H9 (cell line): ENCODE results near the gene GALNT10. TPM values are rescaled to one million over a fixed set of nuclear protein-coding genes. Genes with fewer than 3 reads are reported as not detected.

Source experiments
- DNase-seq: peaks from one replicate; pipeline ENCODE4 v3.0.0-alpha.2; 2017
- H2AFZ ChIP-seq: one replicate; pipeline ENCODE4 v1.6.1; 2013; ENCODE audit warnings: mild to moderate bottlenecking, low read length, control low read depth, moderate library complexity
- H2AK5ac ChIP-seq: 2 replicates; pipeline ENCODE4 v1.6.1; 2013; ENCODE audit warnings: low read length, control low read depth, mixed read lengths; ENCODE audit not compliant: insufficient read length
- H2BK120ac ChIP-seq: one replicate; pipeline ENCODE4 v1.6.1; 2013; ENCODE audit warnings: low read depth, mild to moderate bottlenecking, low read length, control low read depth, inconsistent platforms; ENCODE audit not compliant: poor library complexity, severe bottlenecking
- H2BK12ac ChIP-seq: 2 replicates; pipeline ENCODE4 v1.6.1; 2013; ENCODE audit warnings: low read length, control low read depth, mixed read lengths, low read depth; ENCODE audit not compliant: insufficient read length
- H2BK15ac ChIP-seq: 2 replicates; pipeline ENCODE4 v1.6.1; 2013; ENCODE audit warnings: low read depth, low read length, control low read depth
- H2BK20ac ChIP-seq: one replicate; pipeline ENCODE4 v1.6.1; 2013; ENCODE audit warnings: low read depth, mild to moderate bottlenecking, low read length, control low read depth, inconsistent platforms; ENCODE audit not compliant: poor library complexity, severe bottlenecking
- H2BK5ac ChIP-seq: 2 replicates; pipeline ENCODE4 v1.6.1; 2013; ENCODE audit warnings: low read length, control low read depth, mixed read lengths; ENCODE audit not compliant: insufficient read length
- H3K14ac ChIP-seq: 2 replicates; pipeline ENCODE4 v1.6.1; 2013; ENCODE audit warnings: low read length, control low read depth; ENCODE audit not compliant: insufficient read depth
- H3K18ac ChIP-seq: 2 replicates; pipeline ENCODE4 v1.6.1; 2013; ENCODE audit warnings: low read depth, mild to moderate bottlenecking, mixed read lengths, low read length, control low read depth; ENCODE audit not compliant: insufficient read length
- H3K23ac ChIP-seq: 2 replicates; pipeline ENCODE4 v1.6.1; 2013; ENCODE audit warnings: low read length, control low read depth, mixed read lengths, low read depth; ENCODE audit not compliant: insufficient read length
- H3K23me2 ChIP-seq: 2 replicates; pipeline ENCODE4 v1.6.1; 2013; ENCODE audit warnings: low read depth, mild to moderate bottlenecking, mixed read lengths, low read length, control low read depth; ENCODE audit not compliant: insufficient read length, poor library complexity, severe bottlenecking
- H3K27ac ChIP-seq: 2 replicates; pipeline ENCODE4 v1.5.1; 2013; ENCODE audit warnings: low read length, control low read depth, mixed read lengths, low read depth; ENCODE audit not compliant: insufficient read length
- H3K27me3 ChIP-seq: 2 replicates; pipeline ENCODE4 v1.6.1; 2013; ENCODE audit warnings: low read length, control low read depth, inconsistent platforms; ENCODE audit not compliant: insufficient read depth
- H3K4ac ChIP-seq: 2 replicates; pipeline ENCODE4 v1.6.1; 2013; ENCODE audit warnings: low read depth, mild to moderate bottlenecking, control low read depth, inconsistent platforms, low read length, moderate library complexity
- H3K4me1 ChIP-seq: 2 replicates; pipeline ENCODE4 v1.6.1; 2013; ENCODE audit warnings: low read length, control low read depth, inconsistent platforms; ENCODE audit not compliant: insufficient read depth
- H3K4me2 ChIP-seq: 2 replicates; pipeline ENCODE4 v1.6.1; 2013; ENCODE audit warnings: low read length, control low read depth, mixed read lengths; ENCODE audit not compliant: insufficient read length, insufficient read depth
- H3K56ac ChIP-seq: 2 replicates; pipeline ENCODE4 v1.6.1; 2013; ENCODE audit warnings: low read depth, mild to moderate bottlenecking, mixed read lengths, low read length, control low read depth; ENCODE audit not compliant: insufficient read length
- H3K79me1 ChIP-seq: 2 replicates; pipeline ENCODE4 v1.6.1; 2013; ENCODE audit warnings: low read depth, mild to moderate bottlenecking, moderate library complexity, low read length, control low read depth, inconsistent platforms; ENCODE audit not compliant: insufficient read depth, poor library complexity, severe bottlenecking
- H3K79me2 ChIP-seq: 2 replicates; pipeline ENCODE4 v1.6.1; 2013; ENCODE audit warnings: low read length, control low read depth, inconsistent platforms; ENCODE audit not compliant: insufficient read depth
- H3K9ac ChIP-seq: 2 replicates; pipeline ENCODE4 v1.6.1; 2013; ENCODE audit warnings: low read length, control low read depth, mixed read lengths; ENCODE audit not compliant: insufficient read length; ENCODE audit errors: extremely low read depth
- H3K9me3 ChIP-seq: one replicate; pipeline ENCODE4 v1.6.1; 2013; ENCODE audit warnings: low read depth, low read length, inconsistent platforms; ENCODE audit not compliant: control insufficient read depth
- H3T11ph ChIP-seq: one replicate; pipeline ENCODE4 v1.6.1; 2013; ENCODE audit warnings: mild to moderate bottlenecking, low read length, control low read depth, inconsistent platforms
- H4K20me1 ChIP-seq: one replicate; pipeline ENCODE4 v1.6.1; 2013; ENCODE audit not compliant: control insufficient read depth, insufficient read length, insufficient read depth
- H4K5ac ChIP-seq: 2 replicates; pipeline ENCODE4 v1.6.1; 2013; ENCODE audit warnings: low read depth, mild to moderate bottlenecking, mixed read lengths, low read length, control low read depth; ENCODE audit not compliant: insufficient read length
- H4K8ac ChIP-seq: replicated peaks from 2 replicates; pipeline ENCODE4 v1.6.1; 2013; ENCODE audit warnings: low read length, control low read depth, mixed read lengths, low read depth; ENCODE audit not compliant: insufficient read length
- H4K91ac ChIP-seq: 2 replicates; pipeline ENCODE4 v1.6.1; 2013; ENCODE audit warnings: low read depth, mild to moderate bottlenecking, moderate library complexity, mixed read lengths, low read length, control low read depth; ENCODE audit not compliant: insufficient read length
- H3K27ac Mint-ChIP-seq, 3 experiments: 2 replicates in 2 of 3; 3 replicates in 1 of 3; pipeline ENCODE4 v1.8.0; 2020 to 2021; ENCODE audit warnings: mixed read lengths in 3 of 3, mild to moderate bottlenecking in 1 of 3, moderate library complexity in 1 of 3
- H3K27me3 Mint-ChIP-seq: 2 replicates; pipeline ENCODE4 v1.8.0; 2021; ENCODE audit warnings: low read depth, mild to moderate bottlenecking, moderate library complexity, mixed read lengths
- H3K36me3 Mint-ChIP-seq, 3 experiments: 2 replicates in 2 of 3; 3 replicates in 1 of 3; pipeline ENCODE4 v1.8.0; 2020 to 2021; ENCODE audit warnings: low read depth in 3 of 3, mixed read lengths in 3 of 3; ENCODE audit not compliant: insufficient read depth in 1 of 3
- H3K4me1 Mint-ChIP-seq, 2 experiments: 2 replicates each; pipeline ENCODE4 v1.8.0; 2020; ENCODE audit warnings: mixed read lengths in 2 of 2
- H3K4me3 Mint-ChIP-seq, 2 experiments: 2 replicates in 1 of 2; 3 replicates in 1 of 2; pipeline ENCODE4 v1.8.0; 2020 to 2021; ENCODE audit warnings: mild to moderate bottlenecking in 2 of 2, mixed read lengths in 2 of 2, moderate library complexity in 1 of 2
- H3K9me3 Mint-ChIP-seq, 2 experiments: 2 replicates in 1 of 2; 3 replicates in 1 of 2; pipeline ENCODE4 v1.8.0; 2020; ENCODE audit warnings: mild to moderate bottlenecking in 2 of 2, mixed read lengths in 2 of 2, moderate library complexity in 1 of 2
- CTCF ChIP-seq: fragments of 200-600 bp; sonication (generic); conservative IDR thresholded peaks from 3 replicates; pipeline ENCODE4 v1.8.0; 2021; ENCODE audit warnings: antibody characterized with exemption, mild to moderate bottlenecking
- WGBS: extraction: QIAGEN DNeasy Blood & Tissue Kit; methylation state at CpG from one replicate; pipeline ENCODE4 v1.1.7; 2013; ENCODE audit warnings: missing lambda C conversion rate, low lambda C conversion rate, mixed read lengths; ENCODE audit not compliant: insufficient read length; ENCODE audit errors: extremely low coverage; 5-methylcytosine and 5-hydroxymethylcytosine counted together
- total RNA-seq: library from RNA; stranded (reverse); gene quantifications from 2 replicates; pipeline ENCODE4 v1.2.1, GENCODE V29; 2021

Gene GALNT10
- total RNA-seq, 1 experiment from 2014 or later, result 15.4 TPM

GRCh38 chr5:154397652-154398406, 207.3 kb downstream of the GALNT10 start:
- DNase-seq, result no peak
- H3K27me3 Mint-ChIP-seq, result peaks cover 4% of the 10 kb centered on the region; the same call in 1 of the 2 replicates

More at GRCh38 chr5:154397652-154398406, 207.3 kb downstream of the GALNT10 start:
- Histone ChIP-seq H4K20me1 (no peaks in the 10 kb centered on the region), H3K9me3 (no peaks in the 10 kb centered on the region), H2BK5ac (no peak overlapping the region), H3K79me1 (no peaks in the 10 kb centered on the region), H3T11ph (no peak overlapping the region), H4K5ac (no peak overlapping the region), H2AK5ac (no peak overlapping the region), H3K4me1 (peaks cover 2% of the 10 kb centered on the region; the same call in 1 of the 2 replicates), H3K4me2 (no peak overlapping the region), H2AFZ (no peak overlapping the region), H3K18ac (no peak overlapping the region), H4K8ac (no peak overlapping the region), H3K79me2 (no peaks in the 10 kb centered on the region), H3K23me2 (no peaks in the 10 kb centered on the region), H2BK120ac (no peak overlapping the region), H3K9ac (no peak overlapping the region), H3K4ac (no peak overlapping the region), H2BK20ac (no peak overlapping the region), H2BK15ac (no peak overlapping the region), H3K14ac (no peak overlapping the region), H3K27ac (no peak overlapping the region), H3K56ac (no peak overlapping the region), H2BK12ac (no peak overlapping the region), H4K91ac (no peak overlapping the region), H3K27me3 (no peaks in the 10 kb centered on the region), H3K23ac (no peak overlapping the region)
- Mint-ChIP-seq H3K36me3 (peaks cover 0 to 15% (median under 1%) of the 10 kb centered on the region in 3 experiments; a peak in 3 of 7 replicates), H3K9me3 (no peaks in the 10 kb centered on the region), H3K27ac (peak overlapping the region in 2 of 3 experiments; percentile 87 to 89; a peak in 3 of 7 replicates), H3K4me3 (no peak overlapping the region), H3K4me1 (peaks cover 23 to 25% of the 10 kb centered on the region in 2 experiments)
- TF ChIP-seq CTCF, result no peak
- whole genome bisulfite sequencing, result no CpG with 5 or more reads among the region's 10 CpGs
